IMR-90 (cell line): ENCODE results near the gene COA1. TPM values are rescaled to one million over a fixed set of nuclear protein-coding genes. Genes with fewer than 3 reads are reported as not detected.

Experiments used
- ATAC-seq: fragments of 200-7000 bp; cut with Tn5 transposase; 2 replicates; pipeline ENCODE4 v1.9.1; 2020; ENCODE audit warnings: low read depth, mild to moderate bottlenecking, moderate library complexity
- BruUV-seq: library from RNA; stranded (reverse); fragments of 400-500 nt; replicated peaks from 2 replicates; lab custom pipeline; 2021; lab: Mats Ljungman, UMichigan
- CTCF ChIA-PET: fragments of 300-600 bp; formaldehyde crosslinking; extraction: SDS; loops from one replicate; lab custom pipeline; 2021; ENCODE audit warnings: antibody characterized with exemption; lab: Yijun Ruan, JAX
- POLR2A ChIA-PET: fragments of 300-600 bp; sonication (Branson Sonifier 250); formaldehyde crosslinking; loops from one replicate; lab custom pipeline; 2022; ENCODE audit warnings: antibody characterized with exemption; ENCODE audit not compliant: unreplicated experiment; lab: Charles Lee
- DNase-seq: peaks from one replicate; pipeline ENCODE4 v3.0.0; 2013
- H2AFZ ChIP-seq: replicated peaks from 2 replicates; pipeline ENCODE3; 2013; ENCODE audit warnings: low read length, mild to moderate bottlenecking; ENCODE audit not compliant: poor library complexity
- H2AK5ac ChIP-seq: 2 replicates; pipeline ENCODE4 v1.6.1; 2013; ENCODE audit warnings: low read depth, low read length, inconsistent platforms
- H2AK9ac ChIP-seq: replicated peaks from 2 replicates; pipeline ENCODE3; 2013; ENCODE audit warnings: mild to moderate bottlenecking, low read depth, low read length, moderate library complexity; ENCODE audit not compliant: poor library complexity
- H2BK120ac ChIP-seq: 2 replicates; pipeline ENCODE4 v1.6.1; 2013; ENCODE audit warnings: low read depth, low read length, inconsistent platforms
- H2BK15ac ChIP-seq: 3 replicates; pipeline ENCODE4 v1.6.1; 2013; ENCODE audit warnings: low read depth, low read length, inconsistent platforms
- H2BK20ac ChIP-seq: 2 replicates; pipeline ENCODE4 v1.6.1; 2013; ENCODE audit warnings: low read depth, mild to moderate bottlenecking, inconsistent platforms, low read length, moderate library complexity
- H2BK5ac ChIP-seq: 2 replicates; pipeline ENCODE4 v1.6.1; 2013; ENCODE audit warnings: mild to moderate bottlenecking, low read depth, low read length, inconsistent platforms; ENCODE audit not compliant: poor library complexity, severe bottlenecking
- H3K14ac ChIP-seq: replicated peaks from 2 replicates; pipeline ENCODE4 v1.6.1; 2013; ENCODE audit warnings: low read depth, low read length, inconsistent platforms
- H3K18ac ChIP-seq: 2 replicates; pipeline ENCODE4 v1.6.1; 2013; ENCODE audit warnings: low read depth, low read length, control low read depth
- H3K23ac ChIP-seq: 2 replicates; pipeline ENCODE4 v1.6.1; 2013; ENCODE audit warnings: low read depth, low read length, inconsistent platforms
- H3K27ac ChIP-seq: 2 replicates; pipeline ENCODE4 v1.5.1; 2013; ENCODE audit warnings: mild to moderate bottlenecking, control low read depth, low read length; ENCODE audit not compliant: insufficient read depth
- H3K27me3 ChIP-seq: 2 replicates; pipeline ENCODE4 v1.6.1; 2013; ENCODE audit warnings: low read length; ENCODE audit not compliant: control insufficient read depth, insufficient read depth
- H3K36me3 ChIP-seq: 2 replicates; pipeline ENCODE4 v1.6.1; 2013; ENCODE audit warnings: low read length, mixed read lengths; ENCODE audit not compliant: control insufficient read depth, insufficient read depth
- H3K4ac ChIP-seq: 2 replicates; pipeline ENCODE4 v1.6.1; 2013; ENCODE audit warnings: low read depth, low read length, inconsistent platforms
- H3K4me1 ChIP-seq: 2 replicates; pipeline ENCODE4 v1.6.1; 2013; ENCODE audit warnings: low read length, mixed read lengths; ENCODE audit not compliant: control insufficient read depth, insufficient read depth
- H3K4me2 ChIP-seq: 2 replicates; pipeline ENCODE4 v1.6.1; 2013; ENCODE audit warnings: low read depth, mild to moderate bottlenecking, control low read depth, low read length, moderate library complexity
- H3K4me3 ChIP-seq: 2 replicates; pipeline ENCODE4 v1.5.1; 2013; ENCODE audit warnings: low read depth, mild to moderate bottlenecking, control low read depth, low read length, moderate library complexity; ENCODE audit not compliant: insufficient read depth
- H3K56ac ChIP-seq: 2 replicates; pipeline ENCODE4 v1.6.1; 2013; ENCODE audit warnings: low read length, inconsistent platforms; ENCODE audit not compliant: insufficient read depth; ENCODE audit errors: extremely low read depth
- H3K79me1 ChIP-seq, 2 experiments: 2 replicates each; pipeline ENCODE4 v1.6.1; 2013; ENCODE audit warnings: low read length in 2 of 2, inconsistent platforms in 1 of 2, low read depth in 1 of 2
- H3K9ac ChIP-seq: 2 replicates; pipeline ENCODE4 v1.6.1; 2013; ENCODE audit warnings: low read depth, low read length, control low read depth
- H3K9me1 ChIP-seq: 2 replicates; pipeline ENCODE4 v1.6.1; 2013; ENCODE audit warnings: low read length, inconsistent platforms; ENCODE audit not compliant: insufficient read depth
- H3K9me3 ChIP-seq: 2 replicates; pipeline ENCODE4 v1.6.1; 2013; ENCODE audit warnings: low read length; ENCODE audit not compliant: control insufficient read depth, insufficient read depth
- H4K20me1 ChIP-seq: 2 replicates; pipeline ENCODE4 v1.6.1; 2013; ENCODE audit warnings: low read length, inconsistent platforms; ENCODE audit not compliant: insufficient read depth
- H4K5ac ChIP-seq: 2 replicates; pipeline ENCODE4 v1.6.1; 2013; ENCODE audit warnings: mild to moderate bottlenecking, low read depth, low read length, control low read depth
- H4K8ac ChIP-seq, 2 experiments: 2 replicates each; pipeline ENCODE4 v1.6.1; 2013; ENCODE audit warnings: low read depth in 2 of 2, low read length in 2 of 2, control low read depth in 1 of 2, inconsistent platforms in 1 of 2
- H4K91ac ChIP-seq: 2 replicates; pipeline ENCODE4 v1.6.1; 2013; ENCODE audit warnings: low read depth, low read length, inconsistent platforms; ENCODE audit not compliant: insufficient read depth
- BHLHE40 ChIP-seq: fragments of 150-350 bp; IDR thresholded peaks from 2 replicates; pipeline ENCODE4 v1.6.1; 2016; ENCODE audit warnings: mild to moderate bottlenecking, low read depth, low read length
- CEBPB ChIP-seq: IDR thresholded peaks from 2 replicates; pipeline ENCODE4 v1.6.1; 2012; ENCODE audit warnings: low read depth, low read length, improper control_type of control experiment
- ELK1 ChIP-seq: fragments of 150-350 bp; IDR thresholded peaks from 2 replicates; pipeline ENCODE4 v1.6.1; 2016; ENCODE audit warnings: low read depth, mild to moderate bottlenecking, low read length, moderate library complexity, borderline replicate concordance
- MAZ ChIP-seq: IDR thresholded peaks from 2 replicates; pipeline ENCODE4 v1.6.1; 2012; ENCODE audit warnings: low read depth, mild to moderate bottlenecking, low read length, improper control_type of control experiment, moderate library complexity, borderline replicate concordance
- MXI1 ChIP-seq: IDR thresholded peaks from 2 replicates; pipeline ENCODE4 v1.6.1; 2012; ENCODE audit warnings: low read depth, mild to moderate bottlenecking, low read length, moderate library complexity, borderline replicate concordance
- NFE2L2 ChIP-seq: fragments of 150-350 bp; IDR thresholded peaks from 2 replicates; pipeline ENCODE4 v1.6.1; 2016; ENCODE audit warnings: low read depth, mild to moderate bottlenecking, low read length
- POLR2A ChIP-seq: IDR thresholded peaks from 2 replicates; pipeline ENCODE4 v1.6.1; 2012; ENCODE audit warnings: mild to moderate bottlenecking, low read depth, low read length
- RAD21 ChIP-seq: IDR thresholded peaks from 2 replicates; pipeline ENCODE4 v1.6.1; 2012; ENCODE audit warnings: low read length, improper control_type of control experiment
- SMC3 ChIP-seq: fragments of 150-350 bp; IDR thresholded peaks from 2 replicates; pipeline ENCODE4 v1.6.1; 2016; ENCODE audit warnings: low read depth, mild to moderate bottlenecking, antibody characterized with exemption, low read length, moderate library complexity
- WGBS, 2 experiments: methylation state at CpG; one replicate each; pipeline versions ENCODE4 v1.1.5 to v1.1.7; 2013; ENCODE audit warnings: missing lambda C conversion rate in 2 of 2; ENCODE audit not compliant: insufficient read length in 1 of 2; ENCODE audit errors: extremely low coverage in 2 of 2; 5-methylcytosine and 5-hydroxymethylcytosine counted together
- dilution Hi-C: fragments of 300-500 bp; cut with HindIII; formaldehyde crosslinking; loops from one replicate; pipeline ENCODE4 v1.14.3; 2018; ENCODE audit warnings: low sequenced_read_pairs; ENCODE audit not compliant: unreplicated experiment
- in situ Hi-C: fragments of 300-500 bp; cut with MboI; formaldehyde crosslinking; loops from 3 replicates; pipeline ENCODE4 v1.14.3; 2019; ENCODE audit warnings: low sequenced_read_pairs, inconsistent platforms, mixed read lengths
- intact Hi-C: fragments of 100-400 bp; cut with micrococcal nuclease; formaldehyde crosslinking; loops from 2 replicates; pipeline ENCODE4 v1.10.0; 2022
- polyA plus RNA-seq, 3 experiments: library from polyadenylated mRNA; depleted of rRNA; stranded (reverse); fragments of >200 nt; gene quantifications; 2 replicates each; pipeline ENCODE4 v1.2.3, GENCODE V29; 2012; ENCODE audit warnings: low replicate concordance in 1 of 3
- total RNA-seq: library from RNA; depleted of rRNA; stranded (reverse); fragments of >200 nt; gene quantifications from 2 replicates; pipeline ENCODE4 v1.2.3, GENCODE V29; 2012

Gene COA1
- total and polyA plus RNA-seq, 2 of the 4 experiments (the other 2 are of a cell fraction), result 34.2 to 59.5 TPM

- no peaks in the 10 kb centered on the region for H3K9me3 ChIP-seq
- H3K27ac ChIP-seq, result peak overlapping the region; percentile 98
- H3K14ac ChIP-seq, result peak overlapping the region; percentile 98
- peak overlapping the region; percentile 89 for H4K5ac ChIP-seq
- peak overlapping the region; percentile 5 for H2AFZ ChIP-seq
- H3K79me1 ChIP-seq, result peaks cover 26 to 62% of the 10 kb centered on the region in 2 experiments
- H3K56ac ChIP-seq, result peak overlapping the region; percentile 88
- H2AK9ac ChIP-seq, result peak overlapping the region; percentile 92
- BruUV-seq, result no TSS peak
- in situ Hi-C loops, result no loop called here
- H2AK5ac ChIP-seq, result peak overlapping the region; percentile 99
- TF ChIP-seq ELK1 (no peak), NFE2L2 (no peak), MAZ (no peak), POLR2A (peak; percentile 44), MXI1 (no peak), SMC3 (0 out of 2 replicates have a peak, but pooled peaks have one; percentile 7), CEBPB (no peak), RAD21 (peak; percentile 8), BHLHE40 (peak; percentile 9; the same call in 1 of the 2 replicates)
- H4K91ac ChIP-seq, result peak overlapping the region; percentile 99
- DNase-seq (peak; percentile 92), ATAC-seq (peak; percentile 8)
- peak overlapping the region; percentile 97; the same call in 2 of the 3 replicates for H2BK15ac ChIP-seq
- peak overlapping the region; percentile 79 for H3K9ac ChIP-seq
- POLR2A ChIA-PET, result interaction anchor here (0.7 to 1.0 kb wide), 2 partner anchors 68 to 710 kb away, joined by 3 to 4 read pairs; partner anchors contain the start of gene STK17A
- no peaks in the 10 kb centered on the region for H4K20me1 ChIP-seq
- intact Hi-C loops, result no loop called here
- peak overlapping the region; percentile 78 for H3K18ac ChIP-seq
- H4K8ac ChIP-seq, result peak overlapping the region; percentile 96 to 97
- CTCF ChIA-PET, result interaction anchor here (1.1 to 2.1 kb wide), 3 partner anchors 48 to 68 kb away, joined by 5 to 10 read pairs (median 10); partner anchors contain the start of gene STK17A
- 4% methylated on average over 4 of the region's 9 CpGs; no CpG with 5 or more reads in 1 of the 2 experiments for WGBS, 2 experiments
- H3K27me3 ChIP-seq, result no peaks in the 10 kb centered on the region
- peak overlapping the region; percentile 98 for H3K4ac ChIP-seq
- H3K9me1 ChIP-seq, result peaks cover 29% of the 10 kb centered on the region
- H3K4me3 ChIP-seq, result no peak overlapping the region
- peaks cover 43% of the 10 kb centered on the region for H3K4me1 ChIP-seq
- H3K36me3 ChIP-seq, result no peaks in the 10 kb centered on the region
- H3K4me2 ChIP-seq, result peak overlapping the region; percentile 60
- H2BK5ac ChIP-seq, result peak overlapping the region; percentile 96
- dilution Hi-C loops, result no loop called here
- H2BK20ac ChIP-seq, result peak overlapping the region; percentile 96
- H2BK120ac ChIP-seq, result peak overlapping the region; percentile 98
- H3K23ac ChIP-seq, result peak overlapping the region; percentile 93
These were observed 78.8 kb downstream of the COA1 start for GRCh38 chr7:43650457-43651052.
